ENCODE results near the gene ZIM2. TPM values are rescaled to one million over a fixed set of nuclear protein-coding genes. Genes with fewer than 3 reads are reported as not detected.

ZIM2 gene
- total RNA-seq, 4 donors from 2014 or later = 0.67 to 6.5 (median 1.8) TPM

DNA sequence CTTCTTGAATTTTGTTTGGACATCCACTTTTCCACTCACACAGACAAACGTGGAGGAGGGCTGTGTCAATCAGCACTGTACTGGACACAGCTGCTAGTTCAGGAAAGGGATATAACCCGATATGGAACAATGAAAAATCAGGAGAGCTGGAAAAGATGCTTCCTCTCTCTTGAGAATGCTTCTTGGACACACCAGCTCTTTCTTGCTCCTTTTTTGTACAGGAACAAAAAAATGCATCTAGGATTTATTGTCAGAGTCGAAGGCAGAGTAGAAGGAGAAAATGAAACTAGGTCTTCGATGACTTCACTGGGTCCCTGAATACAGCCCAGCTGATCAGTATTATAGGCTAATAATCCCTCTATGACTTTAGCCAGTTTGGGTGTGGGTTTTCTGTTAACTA is 62.2 kb downstream of the ZIM2 start:
- Histone ChIP-seq H3K27me3 (no peaks in the 10 kb centered on the region), H3K9me3 (no peaks in the 10 kb centered on the region), H3K4me3 (replicated peaks in 1 of 3) (no peak overlapping the region), H3K4me1 (no peaks in the 10 kb centered on the region), H3K36me3 (no peaks in the 10 kb centered on the region), H3K27ac (no peak overlapping the region)
- intact Hi-C loops (cut with DNase I) = no loop called here
- TF ChIP-seq POLR2A (IDR thresholded peaks at IDR 0.05) = no peak
- TF ChIP-seq, protein P1, sequence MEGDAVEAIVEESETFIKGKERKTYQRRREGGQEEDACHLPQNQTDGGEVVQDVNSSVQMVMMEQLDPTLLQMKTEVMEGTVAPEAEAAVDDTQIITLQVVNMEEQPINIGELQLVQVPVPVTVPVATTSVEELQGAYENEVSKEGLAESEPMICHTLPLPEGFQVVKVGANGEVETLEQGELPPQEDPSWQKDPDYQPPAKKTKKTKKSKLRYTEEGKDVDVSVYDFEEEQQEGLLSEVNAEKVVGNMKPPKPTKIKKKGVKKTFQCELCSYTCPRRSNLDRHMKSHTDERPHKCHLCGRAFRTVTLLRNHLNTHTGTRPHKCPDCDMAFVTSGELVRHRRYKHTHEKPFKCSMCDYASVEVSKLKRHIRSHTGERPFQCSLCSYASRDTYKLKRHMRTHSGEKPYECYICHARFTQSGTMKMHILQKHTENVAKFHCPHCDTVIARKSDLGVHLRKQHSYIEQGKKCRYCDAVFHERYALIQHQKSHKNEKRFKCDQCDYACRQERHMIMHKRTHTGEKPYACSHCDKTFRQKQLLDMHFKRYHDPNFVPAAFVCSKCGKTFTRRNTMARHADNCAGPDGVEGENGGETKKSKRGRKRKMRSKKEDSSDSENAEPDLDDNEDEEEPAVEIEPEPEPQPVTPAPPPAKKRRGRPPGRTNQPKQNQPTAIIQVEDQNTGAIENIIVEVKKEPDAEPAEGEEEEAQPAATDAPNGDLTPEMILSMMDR (IDR thresholded peaks at IDR 0.05) = no peak
- DNase-seq = no peak
- WGBS, 2 donors = 79 to 81% methylated on average over 4 of the region's 4 CpGs

DNA sequence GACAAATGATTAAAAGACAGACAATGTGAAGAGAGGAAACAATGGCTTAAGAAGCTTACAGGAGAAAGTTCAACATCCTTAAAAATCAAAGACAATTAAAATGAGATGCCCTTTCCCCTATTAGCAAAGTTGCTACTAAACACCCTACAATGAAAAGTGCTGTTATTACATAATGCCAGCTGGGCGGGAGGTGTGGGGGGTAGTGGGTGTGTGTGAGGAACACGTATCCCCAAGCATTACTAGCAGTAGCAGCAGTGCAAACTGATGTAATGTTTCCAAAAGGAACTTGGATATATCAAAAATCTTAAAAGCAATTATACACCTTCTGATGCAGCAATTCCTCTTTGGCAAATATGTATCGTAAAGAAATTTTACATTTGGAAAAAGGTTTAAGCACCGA is 70.9 kb downstream of the ZIM2 start:
- Histone ChIP-seq H3K36me3 (no peaks in the 10 kb centered on the region), H3K4me3 (replicated peaks in 1 of 3) (no peak overlapping the region), H3K4me1 (peaks cover 4% of the 10 kb centered on the region in 2 donors), H3K27me3 (no peaks in the 10 kb centered on the region), H3K9me3 (no peaks in the 10 kb centered on the region), H3K27ac (no peak overlapping the region)
- TF ChIP-seq, protein P1 (IDR thresholded peaks at IDR 0.05) = no peak
- TF ChIP-seq POLR2A (IDR thresholded peaks at IDR 0.05) = no peak
- intact Hi-C loops (cut with DNase I) = no loop called here
- DNase-seq = no peak
- 94 to 95% methylated on average over 4 of the region's 4 CpGs for WGBS, 2 donors

DNA sequence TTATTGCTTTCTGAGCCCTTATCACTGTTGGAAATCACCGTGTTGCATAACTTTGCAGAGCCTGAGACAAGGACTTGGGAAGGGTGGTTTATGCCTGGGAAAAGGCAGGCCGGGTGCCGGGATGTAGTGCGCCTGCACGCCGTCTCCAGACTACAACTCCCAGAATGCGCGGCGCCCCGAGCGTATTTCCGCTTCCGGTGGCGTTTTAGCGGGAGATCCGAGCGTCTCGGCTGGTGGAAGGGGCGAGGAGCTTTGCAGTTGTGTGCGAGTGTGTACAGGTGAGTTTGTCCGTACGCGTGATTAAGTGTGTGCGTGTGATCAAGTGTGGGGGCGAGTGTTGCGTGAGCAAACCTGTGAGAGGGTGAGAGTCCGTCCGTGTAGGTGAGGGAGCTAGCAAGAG is 75.4 kb downstream of the ZIM2 start:
- TF ChIP-seq, protein P1 (IDR thresholded peaks at IDR 0.05) = no peak
- no peak for TF ChIP-seq POLR2A (IDR thresholded peaks at IDR 0.05)
- Histone ChIP-seq H3K4me3 (replicated peaks in 1 of 3) (peak overlapping the region; percentile 14 to 31 (median 29)), H3K9me3 (no peaks in the 10 kb centered on the region), H3K4me1 (peaks cover 4% of the 10 kb centered on the region in 2 donors), H3K27me3 (no peaks in the 10 kb centered on the region), H3K36me3 (no peaks in the 10 kb centered on the region), H3K27ac (no peak overlapping the region)
- intact Hi-C loops (cut with DNase I) = no loop called here
- peak; percentile 64 to 65 for DNase-seq
- WGBS, 2 donors = 2 to 3% methylated on average over 28 of the region's 28 CpGs

DNA sequence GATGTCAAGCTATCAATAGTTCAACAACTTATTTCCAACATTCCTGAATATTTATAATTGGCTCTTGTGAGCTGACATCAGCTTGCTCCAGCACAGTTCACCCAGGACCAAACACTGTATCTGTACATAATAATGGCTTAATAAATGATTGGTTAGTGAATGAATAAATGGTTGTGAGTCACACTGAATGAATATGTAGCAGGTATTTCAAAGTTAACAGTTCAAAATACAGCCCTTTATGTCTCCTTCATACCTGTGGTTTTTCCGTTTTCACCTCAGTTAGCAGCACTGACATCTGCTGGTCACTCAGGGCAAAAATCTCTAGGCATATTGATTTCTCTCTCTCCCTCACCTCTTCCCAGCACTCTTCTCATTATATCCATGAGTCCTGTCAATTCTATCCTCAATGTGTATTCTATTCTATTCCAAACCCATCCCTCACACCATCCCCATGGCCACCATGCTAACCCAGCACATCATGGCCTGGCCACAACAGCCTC is 76.3 kb downstream of the ZIM2 start:
- no peaks in the 10 kb centered on the region for H3K36me3 ChIP-seq
- intact Hi-C loops (cut with DNase I) = no loop called here
- no peak for DNase-seq
- TF ChIP-seq, protein P1 (IDR thresholded peaks at IDR 0.05) = no peak
- no peak for TF ChIP-seq POLR2A (IDR thresholded peaks at IDR 0.05)
- no peaks in the 10 kb centered on the region for H3K9me3 ChIP-seq
- H3K4me1 ChIP-seq = peaks cover 4% of the 10 kb centered on the region in 2 donors
- H3K27ac ChIP-seq = no peak overlapping the region
- WGBS, 2 donors = 48 to 56% methylated on average over 1 of the region's 1 CpG
- H3K4me3 ChIP-seq (replicated peaks in 1 of 3) = no peak overlapping the region
- no peaks in the 10 kb centered on the region for H3K27me3 ChIP-seq

DNA sequence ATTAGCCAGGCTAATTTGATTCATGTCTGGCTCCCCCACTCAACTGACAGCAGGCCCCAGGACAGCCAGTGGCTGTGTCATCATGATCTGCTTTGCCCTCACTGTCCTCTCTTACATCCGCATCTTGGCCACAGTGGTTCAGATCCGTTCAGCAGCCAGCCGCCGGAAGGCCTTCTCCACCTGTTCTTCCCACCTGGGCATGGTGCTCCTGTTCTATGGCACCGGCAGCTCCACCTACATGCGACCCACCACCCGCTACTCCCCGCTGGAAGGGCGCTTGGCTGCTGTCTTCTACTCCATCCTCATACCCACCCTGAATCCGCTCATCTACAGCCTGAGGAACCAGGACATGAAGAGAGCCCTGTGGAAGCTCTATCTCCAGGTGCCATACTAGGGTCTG is 79.7 kb downstream of the ZIM2 start:
- H3K4me3 ChIP-seq (replicated peaks in 1 of 3) = no peak overlapping the region
- DNase-seq = no peak
- H3K27ac ChIP-seq = no peak overlapping the region
- no peaks in the 10 kb centered on the region for H3K27me3 ChIP-seq
- H3K9me3 ChIP-seq = no peaks in the 10 kb centered on the region
- WGBS, 2 donors = 94% methylated on average over 10 of the region's 10 CpGs
- H3K4me1 ChIP-seq = peaks cover 4% of the 10 kb centered on the region in 2 donors
- no peaks in the 10 kb centered on the region for H3K36me3 ChIP-seq
- TF ChIP-seq, protein P1 (IDR thresholded peaks at IDR 0.05) = no peak
- no peak for TF ChIP-seq POLR2A (IDR thresholded peaks at IDR 0.05)
- intact Hi-C loops (cut with DNase I) = no loop called here
